SK-N-SH treated with all-trans-retinoic acid at 6 μM for 48 hours (cell line): ENCODE data around the gene FANCC.

ENCODE experiments used
- ATAC-seq: fragments of 200-7000 bp; cut with Tn5 transposase; 3 replicates; pipeline ENCODE4 v1.9.1; 2020; ENCODE audit warnings: mild to moderate bottlenecking, moderate library complexity
- ARNTL ChIP-seq: fragments of 450-650 bp; formaldehyde crosslinking; IDR thresholded peaks from 2 replicates; pipeline ENCODE4 v1.5.0; 2020; ENCODE audit warnings: low read depth, mild to moderate bottlenecking, moderate library complexity, borderline replicate concordance
- BACH2 ChIP-seq: fragments of 250-450 bp; sonication (Bioruptor Pico); IDR thresholded peaks from 2 replicates; pipeline ENCODE4 v1.9.0; 2021; ENCODE audit warnings: mild to moderate bottlenecking, borderline replicate concordance
- CSRNP3 ChIP-seq: fragments of 250-450 bp; sonication (Bioruptor Pico); IDR thresholded peaks from 2 replicates; pipeline ENCODE4 v1.5.1; 2021; ENCODE audit warnings: mild to moderate bottlenecking, moderate library complexity
- ESRRG ChIP-seq: fragments of 250-450 bp; sonication (Bioruptor Pico); IDR thresholded peaks from 2 replicates; pipeline ENCODE4 v1.6.1; 2021; ENCODE audit warnings: mild to moderate bottlenecking
- GLIS3 ChIP-seq: fragments of 250-450 bp; sonication (Bioruptor Pico); IDR thresholded peaks from 2 replicates; pipeline ENCODE4 v1.5.0; 2020; ENCODE audit warnings: mild to moderate bottlenecking, moderate library complexity
- PPARA ChIP-seq: fragments of 250-450 bp; sonication (Bioruptor Pico); IDR thresholded peaks from 2 replicates; pipeline ENCODE4 v1.5.0; 2020; ENCODE audit warnings: mild to moderate bottlenecking, borderline replicate concordance
- SNAI2 ChIP-seq: fragments of 250-450 bp; sonication (Bioruptor Pico); IDR thresholded peaks from 2 replicates; pipeline ENCODE4 v1.5.0; 2020; ENCODE audit warnings: mild to moderate bottlenecking, moderate library complexity
- TOX ChIP-seq: fragments of 250-450 bp; sonication (Bioruptor Pico); IDR thresholded peaks from 2 replicates; pipeline ENCODE4 v1.8.0; 2021; ENCODE audit warnings: mild to moderate bottlenecking, moderate library complexity, borderline replicate concordance
- ZC3H10 ChIP-seq: fragments of 250-450 bp; sonication (Bioruptor Pico); IDR thresholded peaks from 2 replicates; pipeline ENCODE4 v1.5.1; 2021; ENCODE audit warnings: mild to moderate bottlenecking, moderate library complexity
- ZFP3 ChIP-seq: fragments of 250-450 bp; sonication (Bioruptor Pico); IDR thresholded peaks from 2 replicates; pipeline ENCODE4 v1.5.0; 2020; ENCODE audit warnings: mild to moderate bottlenecking, moderate library complexity
- ZNF565 ChIP-seq: fragments of 450-650 bp; formaldehyde crosslinking; conservative IDR thresholded peaks from 2 replicates; pipeline ENCODE4 v1.5.0; 2020; ENCODE audit warnings: low read depth, mild to moderate bottlenecking, moderate library complexity
- ZNF8 ChIP-seq: fragments of 450-650 bp; formaldehyde crosslinking; IDR thresholded peaks from 2 replicates; pipeline ENCODE4 v1.5.0; 2020; ENCODE audit warnings: mild to moderate bottlenecking, moderate library complexity
- TF ChIP-seq, protein P1 (sequence below): fragments of 250-450 bp; sonication (Bioruptor Pico); IDR thresholded peaks from 2 replicates; pipeline ENCODE4 v1.8.0; 2021; ENCODE audit warnings: low read depth, mild to moderate bottlenecking, moderate library complexity, borderline replicate concordance
- TF ChIP-seq, protein P2 (sequence below): fragments of 250-450 bp; sonication (Bioruptor Pico); IDR thresholded peaks from 2 replicates; pipeline ENCODE4 v1.5.0; 2020; ENCODE audit warnings: mild to moderate bottlenecking, moderate library complexity
- TF ChIP-seq, protein P3 (sequence below): fragments of 250-450 bp; sonication (Bioruptor Pico); IDR thresholded peaks from 2 replicates; pipeline ENCODE4 v1.8.0; 2020; ENCODE audit warnings: mild to moderate bottlenecking, moderate library complexity, borderline replicate concordance

FANCC gene

DNA sequence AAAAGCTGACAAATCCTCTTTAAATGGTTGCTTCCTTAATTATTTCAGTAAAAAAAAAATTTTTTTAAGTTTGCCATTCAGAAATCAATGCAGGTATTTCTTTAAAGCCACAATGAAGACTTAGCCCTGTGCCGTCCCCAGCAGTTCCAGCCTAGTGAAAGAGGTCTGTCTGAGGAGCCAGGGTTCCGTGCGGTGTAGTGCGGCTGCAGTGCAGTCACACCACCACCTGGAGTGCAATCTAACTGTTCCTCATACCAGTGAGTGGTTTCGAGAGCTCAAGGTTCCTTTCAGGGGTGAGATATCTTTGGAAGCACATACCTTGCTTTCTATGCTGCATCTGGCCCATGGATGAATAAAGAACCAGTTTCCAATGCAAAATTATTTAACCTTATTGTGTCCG lies 87.5 kb downstream of the FANCC start:
- no peak for TF ChIP-seq CSRNP3 (CRISPR knock-in tag)
- TF ChIP-seq ARNTL = no peak
- no peak for TF ChIP-seq TOX (CRISPR knock-in tag)
- no peak for ATAC-seq

DNA sequence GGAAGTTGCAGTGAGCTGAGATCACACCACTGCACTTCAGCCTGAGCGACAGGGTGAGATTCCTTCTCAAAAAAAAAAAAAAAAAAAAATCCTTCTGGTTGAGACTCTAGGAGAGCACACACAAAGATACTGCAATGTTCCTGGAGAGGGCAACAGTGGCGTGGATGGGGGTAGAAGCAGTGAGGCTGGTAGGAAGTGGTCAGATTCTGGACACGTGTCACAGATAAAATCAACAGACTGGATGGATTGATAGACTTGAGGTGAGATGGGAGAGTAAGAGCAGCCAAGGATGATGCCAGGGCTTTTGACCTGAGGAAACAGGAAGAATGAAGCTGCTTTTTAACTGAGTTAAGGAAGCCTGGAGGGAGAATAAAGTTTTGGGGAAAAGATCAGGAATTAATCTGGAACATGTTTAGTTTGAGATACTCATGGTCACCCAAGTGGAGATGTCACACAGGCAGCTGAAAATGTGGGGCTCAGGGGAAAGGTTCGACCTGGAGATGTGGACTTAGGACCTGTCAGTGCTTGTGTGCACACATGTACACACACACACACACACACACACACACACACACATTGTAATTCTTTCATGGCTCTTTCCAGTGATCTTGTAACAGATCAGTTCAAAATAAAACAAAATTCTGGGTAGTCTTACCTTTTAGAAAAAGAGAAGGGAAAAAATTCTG lies 88.1 kb downstream of the FANCC start:
- TF ChIP-seq PPARA = no peak
- no peak for TF ChIP-seq ESRRG (CRISPR knock-in tag)
- TF ChIP-seq, protein P1, sequence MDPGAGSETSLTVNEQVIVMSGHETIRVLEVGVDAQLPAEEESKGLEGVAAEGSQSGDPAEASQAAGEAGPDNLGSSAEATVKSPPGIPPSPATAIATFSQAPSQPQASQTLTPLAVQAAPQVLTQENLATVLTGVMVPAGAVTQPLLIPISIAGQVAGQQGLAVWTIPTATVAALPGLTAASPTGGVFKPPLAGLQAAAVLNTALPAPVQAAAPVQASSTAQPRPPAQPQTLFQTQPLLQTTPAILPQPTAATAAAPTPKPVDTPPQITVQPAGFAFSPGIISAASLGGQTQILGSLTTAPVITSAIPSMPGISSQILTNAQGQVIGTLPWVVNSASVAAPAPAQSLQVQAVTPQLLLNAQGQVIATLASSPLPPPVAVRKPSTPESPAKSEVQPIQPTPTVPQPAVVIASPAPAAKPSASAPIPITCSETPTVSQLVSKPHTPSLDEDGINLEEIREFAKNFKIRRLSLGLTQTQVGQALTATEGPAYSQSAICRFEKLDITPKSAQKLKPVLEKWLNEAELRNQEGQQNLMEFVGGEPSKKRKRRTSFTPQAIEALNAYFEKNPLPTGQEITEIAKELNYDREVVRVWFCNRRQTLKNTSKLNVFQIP (CRISPR knock-in tag) = no peak
- TF ChIP-seq ZNF565 = no peak
- TF ChIP-seq TOX (CRISPR knock-in tag) = no peak
- TF ChIP-seq SNAI2 (CRISPR knock-in tag) = no peak
- no peak for TF ChIP-seq ARNTL
- ATAC-seq = no peak

- ATAC-seq = no peak
Observed at GRCh38 chr9:95226921-95227320, 90.6 kb downstream of the FANCC start.

GRCh38 chr9:95225726-95226106 lies 91.8 kb downstream of the FANCC start:
- TF ChIP-seq, protein P2, sequence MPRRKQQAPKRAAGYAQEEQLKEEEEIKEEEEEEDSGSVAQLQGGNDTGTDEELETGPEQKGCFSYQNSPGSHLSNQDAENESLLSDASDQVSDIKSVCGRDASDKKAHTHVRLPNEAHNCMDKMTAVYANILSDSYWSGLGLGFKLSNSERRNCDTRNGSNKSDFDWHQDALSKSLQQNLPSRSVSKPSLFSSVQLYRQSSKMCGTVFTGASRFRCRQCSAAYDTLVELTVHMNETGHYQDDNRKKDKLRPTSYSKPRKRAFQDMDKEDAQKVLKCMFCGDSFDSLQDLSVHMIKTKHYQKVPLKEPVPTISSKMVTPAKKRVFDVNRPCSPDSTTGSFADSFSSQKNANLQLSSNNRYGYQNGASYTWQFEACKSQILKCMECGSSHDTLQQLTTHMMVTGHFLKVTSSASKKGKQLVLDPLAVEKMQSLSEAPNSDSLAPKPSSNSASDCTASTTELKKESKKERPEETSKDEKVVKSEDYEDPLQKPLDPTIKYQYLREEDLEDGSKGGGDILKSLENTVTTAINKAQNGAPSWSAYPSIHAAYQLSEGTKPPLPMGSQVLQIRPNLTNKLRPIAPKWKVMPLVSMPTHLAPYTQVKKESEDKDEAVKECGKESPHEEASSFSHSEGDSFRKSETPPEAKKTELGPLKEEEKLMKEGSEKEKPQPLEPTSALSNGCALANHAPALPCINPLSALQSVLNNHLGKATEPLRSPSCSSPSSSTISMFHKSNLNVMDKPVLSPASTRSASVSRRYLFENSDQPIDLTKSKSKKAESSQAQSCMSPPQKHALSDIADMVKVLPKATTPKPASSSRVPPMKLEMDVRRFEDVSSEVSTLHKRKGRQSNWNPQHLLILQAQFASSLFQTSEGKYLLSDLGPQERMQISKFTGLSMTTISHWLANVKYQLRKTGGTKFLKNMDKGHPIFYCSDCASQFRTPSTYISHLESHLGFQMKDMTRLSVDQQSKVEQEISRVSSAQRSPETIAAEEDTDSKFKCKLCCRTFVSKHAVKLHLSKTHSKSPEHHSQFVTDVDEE (CRISPR knock-in tag) = no peak
- TF ChIP-seq BACH2 (CRISPR knock-in tag) (no peak), ZNF565 (no peak), PPARA (no peak), ARNTL (no peak), ZFP3 (CRISPR knock-in tag) (no peak)
- TF ChIP-seq, protein P3, sequence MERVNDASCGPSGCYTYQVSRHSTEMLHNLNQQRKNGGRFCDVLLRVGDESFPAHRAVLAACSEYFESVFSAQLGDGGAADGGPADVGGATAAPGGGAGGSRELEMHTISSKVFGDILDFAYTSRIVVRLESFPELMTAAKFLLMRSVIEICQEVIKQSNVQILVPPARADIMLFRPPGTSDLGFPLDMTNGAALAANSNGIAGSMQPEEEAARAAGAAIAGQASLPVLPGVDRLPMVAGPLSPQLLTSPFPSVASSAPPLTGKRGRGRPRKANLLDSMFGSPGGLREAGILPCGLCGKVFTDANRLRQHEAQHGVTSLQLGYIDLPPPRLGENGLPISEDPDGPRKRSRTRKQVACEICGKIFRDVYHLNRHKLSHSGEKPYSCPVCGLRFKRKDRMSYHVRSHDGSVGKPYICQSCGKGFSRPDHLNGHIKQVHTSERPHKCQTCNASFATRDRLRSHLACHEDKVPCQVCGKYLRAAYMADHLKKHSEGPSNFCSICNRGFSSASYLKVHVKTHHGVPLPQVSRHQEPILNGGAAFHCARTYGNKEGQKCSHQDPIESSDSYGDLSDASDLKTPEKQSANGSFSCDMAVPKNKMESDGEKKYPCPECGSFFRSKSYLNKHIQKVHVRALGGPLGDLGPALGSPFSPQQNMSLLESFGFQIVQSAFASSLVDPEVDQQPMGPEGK (CRISPR knock-in tag) = no peak
- TF ChIP-seq, all 23 proteins: peak for 0
- no peak for ATAC-seq

More at GRCh38 chr9:95226921-95227320, 90.6 kb downstream of the FANCC start:
- TF ChIP-seq, protein P2 (CRISPR knock-in tag) = no peak
- TF ChIP-seq ZNF8 (no peak), GLIS3 (CRISPR knock-in tag) (no peak), ZNF565 (no peak), PPARA (no peak), TOX (CRISPR knock-in tag) (no peak), ZC3H10 (CRISPR knock-in tag) (no peak)
- TF ChIP-seq, protein P3 (CRISPR knock-in tag) = no peak
